Retina (tissue), 1 donor: ENCODE data around the gene CYB561A3.
"Not testable (repeated sequence)": the region's sequence is repeated elsewhere in the genome, so short reads cannot be mapped to it uniquely, and the experiment has no call there.

Experiments
- DNase-seq: peaks from one replicate; pipeline ENCODE4 v3.0.0-alpha.2; 2016

CYB561A3 gene

GRCh38 chr11:61361741-61362541, at the start of gene CYB561A3, which contains the start of gene TMEM138:
Gene CYB561A3, minus strand, starts transcription at chr11:61361882. Its CDS starts 5,169 bp downstream, at chr11:61356713.
Gene TMEM138, plus strand, starts transcription at chr11:61362374. Its CDS starts 2,017 bp downstream, at chr11:61364391.
- DNase-seq: peak; percentile 98

GRCh38 chr11:61406991-61407728, 45.5 kb upstream of the CYB561A3 start:
- DNase-seq: no peak

- no peak for DNase-seq
Measured at GRCh38 chr11:61406067-61406466, 44.4 kb upstream of the CYB561A3 start.

- DNase-seq: no peak
Measured at GRCh38 chr11:61404641-61405040, 43.0 kb upstream of the CYB561A3 start.

GRCh38 chr11:61404103-61404502, 42.4 kb upstream of the CYB561A3 start:
- DNase-seq: no peak

- DNase-seq: no peak
Measured at GRCh38 chr11:61403658-61404057, 42.0 kb upstream of the CYB561A3 start.

GRCh38 chr11:61401573-61401972, 39.9 kb upstream of the CYB561A3 start:
- no peak for DNase-seq

- DNase-seq: no peak
Measured at GRCh38 chr11:61401173-61401572, 39.5 kb upstream of the CYB561A3 start.

- peak; percentile 18 for DNase-seq
Measured at GRCh38 chr11:61392981-61393595, 31.4 kb upstream of the CYB561A3 start.

- no peak for DNase-seq
Measured at GRCh38 chr11:61390161-61390560, 28.5 kb upstream of the CYB561A3 start.

GRCh38 chr11:61384271-61385242, 22.9 kb upstream of the CYB561A3 start:
- no peak for DNase-seq

- not testable (repeated sequence) for DNase-seq
Measured at GRCh38 chr11:61383859-61384258, 22.2 kb upstream of the CYB561A3 start.

GRCh38 chr11:61380884-61381283, 19.2 kb upstream of the CYB561A3 start:
- no peak for DNase-seq

GRCh38 chr11:61378713-61379313, 17.1 kb upstream of the CYB561A3 start:
- DNase-seq: no peak

GRCh38 chr11:61377461-61378160, 15.9 kb upstream of the CYB561A3 start:
- DNase-seq: no peak

- no peak for DNase-seq
Measured at GRCh38 chr11:61375761-61376108, 14.1 kb upstream of the CYB561A3 start.

- DNase-seq: no peak
Measured at GRCh38 chr11:61372659-61373420, 11.2 kb upstream of the CYB561A3 start.

GRCh38 chr11:61370349-61371005, 8.8 kb upstream of the CYB561A3 start:
- DNase-seq: no peak

- no peak for DNase-seq
Measured at GRCh38 chr11:61369372-61370348, 8.0 kb upstream of the CYB561A3 start.
